Renal cortex interstitium (tissue), 11 donors: ENCODE data around the gene ACKR3. TPM values are rescaled to one million over a fixed set of nuclear protein-coding genes. Genes with fewer than 3 reads are reported as not detected.

Experiments
- DNase-seq, 11 donors: peaks; one replicate each; pipeline ENCODE4 v3.0.0-alpha.2; 2013; ENCODE audit warnings: low read depth in 9 of 11, low spot score in 4 of 11; ENCODE audit errors: extremely low read depth in 1 of 11
- polyA plus RNA-seq, 3 donors: library from polyadenylated mRNA; unstranded; fragments of 120-200 nt; gene quantifications; one replicate each; pipeline ENCODE4 v1.2.1, GENCODE V29; 2013; ENCODE audit not compliant: insufficient read length in 3 of 3

Gene ACKR3
- polyA plus RNA-seq, 3 donors, result 56.2 to 70.5 (median 60.0) TPM

- DNase-seq, result no peak
Observed at GRCh38 chr2:236576953-236577352, 7.3 kb downstream of the ACKR3 start.

GRCh38 chr2:236577481-236578410, 8.1 kb downstream of the ACKR3 start:
- DNase-seq, result no peak

GRCh38 chr2:236578411-236578846, 8.8 kb downstream of the ACKR3 start:
- DNase-seq, result no peak

- DNase-seq, result no peak
Observed at GRCh38 chr2:236579048-236579745, 9.6 kb downstream of the ACKR3 start.

- DNase-seq, result no peak
Observed at GRCh38 chr2:236579746-236580315, 10.2 kb downstream of the ACKR3 start.

GRCh38 chr2:236580746-236581355, 11.2 kb downstream of the ACKR3 start:
- DNase-seq, result no peak

- DNase-seq, result no peak
Observed at GRCh38 chr2:236581546-236581945, 11.9 kb downstream of the ACKR3 start.

GRCh38 chr2:236582968-236583367, 13.3 kb downstream of the ACKR3 start:
- no peak for DNase-seq

- DNase-seq, result no peak
Observed at GRCh38 chr2:236583621-236584203, 14.1 kb downstream of the ACKR3 start.

GRCh38 chr2:236584521-236585384, 15.1 kb downstream of the ACKR3 start:
- DNase-seq, result no peak

- no peak for DNase-seq
Observed at GRCh38 chr2:236585966-236586365, 16.3 kb downstream of the ACKR3 start.

- no peak for DNase-seq
Observed at GRCh38 chr2:236587861-236588815, 18.5 kb downstream of the ACKR3 start.

GRCh38 chr2:236588932-236589592, 19.4 kb downstream of the ACKR3 start:
- DNase-seq, result no peak

GRCh38 chr2:236590846-236591245, 21.2 kb downstream of the ACKR3 start:
- no peak for DNase-seq

GRCh38 chr2:236592821-236593220, 23.2 kb downstream of the ACKR3 start:
- DNase-seq, result peak in 3 of 11 donors; percentile 44 to 67 (median 46)

- DNase-seq, result no peak
Observed at GRCh38 chr2:236593531-236593930, 23.9 kb downstream of the ACKR3 start.

GRCh38 chr2:236593956-236594355, 24.3 kb downstream of the ACKR3 start:
- no peak for DNase-seq
